WTC11 (cell line): ENCODE results near the gene SERPIND1. TPM values are rescaled to one million over a fixed set of nuclear protein-coding genes. Genes with fewer than 3 reads are reported as not detected.

Experiments used
- ATAC-seq: fragments of 200-7000 bp; cut with Tn5 transposase; 2 replicates; pipeline ENCODE4 v1.10.0; 2021; ENCODE audit warnings: mild to moderate bottlenecking, moderate library complexity
- Bru-seq: library from RNA; stranded (reverse); fragments of 400-500 nt; gene quantifications from one replicate; lab custom pipeline; 2021; lab: Mats Ljungman, UMichigan
- CTCF ChIA-PET: fragments of 300-600 bp; sonication (Branson Sonifier 250); formaldehyde crosslinking; loops from one replicate; lab custom pipeline; 2021; ENCODE audit warnings: antibody characterized with exemption; lab: Charles Lee
- POLR2A ChIA-PET: fragments of 350-600 bp; sonication (Branson Sonifier 250); formaldehyde crosslinking; loops from one replicate; lab custom pipeline; 2021; ENCODE audit warnings: antibody characterized with exemption; lab: Charles Lee
- DNase-seq: peaks from one replicate; pipeline ENCODE4 v3.0.0; 2021; ENCODE audit warnings: low spot score
- H3K27ac Mint-ChIP-seq: 2 replicates; pipeline ENCODE4 v1.8.0; 2021; ENCODE audit warnings: mixed read lengths
- H3K27me3 Mint-ChIP-seq: 2 replicates; pipeline ENCODE4 v1.8.0; 2021; ENCODE audit warnings: low read depth, mild to moderate bottlenecking, moderate library complexity, mixed read lengths
- H3K36me3 Mint-ChIP-seq: 2 replicates; pipeline ENCODE4 v1.8.0; 2021; ENCODE audit warnings: mixed read lengths
- H3K4me1 Mint-ChIP-seq: 2 replicates; pipeline ENCODE4 v1.8.0; 2022; ENCODE audit warnings: mixed read lengths
- H3K4me3 Mint-ChIP-seq: 2 replicates; pipeline ENCODE4 v1.8.0; 2021; ENCODE audit warnings: mild to moderate bottlenecking, moderate library complexity, mixed read lengths
- H3K9me3 Mint-ChIP-seq: 2 replicates; pipeline ENCODE4 v1.8.0; 2021; ENCODE audit warnings: mixed read lengths
- ATF2 ChIP-seq: sonication (generic); formaldehyde crosslinking; IDR thresholded peaks from 2 replicates; pipeline ENCODE4 v1.8.1; 2022; ENCODE audit warnings: low read depth, missing genetic modification reagents, borderline replicate concordance
- CREM ChIP-seq: sonication (generic); formaldehyde crosslinking; IDR thresholded peaks from 2 replicates; pipeline ENCODE4 v1.8.1; 2022; ENCODE audit warnings: mild to moderate bottlenecking, missing genetic modification reagents, moderate library complexity
- ELF4 ChIP-seq: sonication (generic); formaldehyde crosslinking; IDR thresholded peaks from 2 replicates; pipeline ENCODE4 v1.8.1; 2022; ENCODE audit warnings: low read depth, mild to moderate bottlenecking, moderate library complexity, missing genetic modification reagents
- GABPB1 ChIP-seq: sonication (generic); formaldehyde crosslinking; IDR thresholded peaks from 2 replicates; pipeline ENCODE4 v1.8.1; 2023; ENCODE audit warnings: mild to moderate bottlenecking, missing genetic modification reagents
- GRHL2 ChIP-seq: fragments of 250-450 bp; sonication (Bioruptor Pico); IDR thresholded peaks from 2 replicates; pipeline ENCODE4 v1.8.0; 2022; ENCODE audit warnings: mild to moderate bottlenecking, moderate library complexity; ENCODE audit not compliant: insufficient replicate concordance, severe bottlenecking
- JAZF1 ChIP-seq: fragments of 250-450 bp; sonication (Bioruptor Pico); IDR thresholded peaks from 2 replicates; pipeline ENCODE4 v1.9.0; 2021; ENCODE audit warnings: moderate library complexity, mild to moderate bottlenecking, inconsistent platforms
- MXD4 ChIP-seq: fragments of 250-450 bp; sonication (Bioruptor Pico); IDR thresholded peaks from 2 replicates; pipeline ENCODE4 v1.8.0; 2021; ENCODE audit warnings: mild to moderate bottlenecking, moderate library complexity, borderline replicate concordance
- NFE2L1 ChIP-seq: sonication (generic); formaldehyde crosslinking; IDR thresholded peaks from 2 replicates; pipeline ENCODE4 v1.8.1; 2023; ENCODE audit warnings: missing genetic modification reagents
- PRRX2 ChIP-seq: fragments of 250-450 bp; sonication (Bioruptor Pico); IDR thresholded peaks from 2 replicates; pipeline ENCODE4 v1.8.0; 2021; ENCODE audit warnings: mild to moderate bottlenecking
- RELA ChIP-seq: sonication (generic); formaldehyde crosslinking; IDR thresholded peaks from 2 replicates; pipeline ENCODE4 v1.8.1; 2022; ENCODE audit warnings: missing genetic modification reagents, mild to moderate bottlenecking, borderline replicate concordance
- SOX15 ChIP-seq: fragments of 250-450 bp; sonication (Bioruptor Pico); IDR thresholded peaks from 2 replicates; pipeline ENCODE4 v1.9.0; 2021; ENCODE audit warnings: mild to moderate bottlenecking
- ZNF138 ChIP-seq: sonication (generic); formaldehyde crosslinking; conservative IDR thresholded peaks from 2 replicates; pipeline ENCODE4 v1.8.1; 2022; ENCODE audit warnings: mild to moderate bottlenecking, moderate library complexity, missing genetic modification reagents
- ZNF219 ChIP-seq: sonication (generic); formaldehyde crosslinking; IDR thresholded peaks from 2 replicates; pipeline ENCODE4 v1.8.0; 2023; ENCODE audit warnings: missing genetic modification reagents, mild to moderate bottlenecking, borderline replicate concordance
- ZNF232 ChIP-seq: sonication (generic); formaldehyde crosslinking; IDR thresholded peaks from 2 replicates; pipeline ENCODE4 v1.8.0; 2022; ENCODE audit warnings: mild to moderate bottlenecking, missing genetic modification reagents
- ZNF317 ChIP-seq: sonication (generic); formaldehyde crosslinking; IDR thresholded peaks from 2 replicates; pipeline ENCODE4 v1.8.1; 2023; ENCODE audit warnings: low read depth, mild to moderate bottlenecking, moderate library complexity, missing genetic modification reagents, borderline replicate concordance
- ZNF512 ChIP-seq: sonication (generic); formaldehyde crosslinking; IDR thresholded peaks from 2 replicates; pipeline ENCODE4 v1.8.1; 2022; ENCODE audit warnings: missing genetic modification reagents, borderline replicate concordance
- long read RNA-seq, 3 experiments: library from RNA in 1 of 3; library from capped mRNA in 1 of 3; library from polyadenylated mRNA in 1 of 3; unstranded in 2 of 3; stranded (forward) in 1 of 3; transcript quantifications; one replicate each; pipeline ENCODE4 v2.0.0, GENCODE V29; 2021
- total RNA-seq: library from RNA; stranded (reverse); gene quantifications from 3 replicates; pipeline ENCODE4 v1.2.3, GENCODE V29; 2021
- TF ChIP-seq, protein P1 (sequence below): sonication (generic); formaldehyde crosslinking; IDR thresholded peaks from 2 replicates; pipeline ENCODE4 v1.8.1; 2023; ENCODE audit warnings: mild to moderate bottlenecking, missing genetic modification reagents
- TF ChIP-seq, protein P2 (sequence below): sonication (generic); formaldehyde crosslinking; IDR thresholded peaks from 2 replicates; pipeline ENCODE4 v1.8.1; 2022; ENCODE audit warnings: mild to moderate bottlenecking, missing genetic modification reagents, moderate library complexity, borderline replicate concordance

Gene SERPIND1
- 0.09 to 0.25 TPM (median 0.22 TPM) in 3 replicates for total RNA-seq
- Bru-seq, nascent RNA = not detected
- long read RNA-seq, experiment 1 = 0 reads
- long read RNA-seq, experiment 2 = 0 reads
- long read RNA-seq, experiment 3 = 0 reads

- H3K9me3 Mint-ChIP-seq = no peaks in the 10 kb centered on the region
- TF ChIP-seq GABPB1 (peak; percentile 70), GRHL2 (CRISPR knock-in tag) (no peak)
- H3K4me1 Mint-ChIP-seq = peaks cover 2% of the 10 kb centered on the region; the same call in 1 of the 2 replicates
- DNase-seq (no peak), ATAC-seq (no peak)
- no peaks in the 10 kb centered on the region for H3K27me3 Mint-ChIP-seq
- CTCF ChIA-PET = interaction anchor here (1.3 to 2.2 kb wide), 2 partner anchors 11 to 23 kb away, joined by 5 to 14 read pairs; no protein-coding TSS in a partner anchor
- H3K27ac Mint-ChIP-seq = peak within 1 kb of the TSS; percentile 53; the same call in 1 of the 2 replicates
- no peak within 1 kb of the TSS for H3K4me3 Mint-ChIP-seq
- H3K36me3 Mint-ChIP-seq = no peaks in the 10 kb centered on the region
- POLR2A ChIA-PET = no interaction called here
These were observed at the start of gene SERPIND1 for GRCh38 chr22:20773793-20774212. Gene SERPIND1, plus strand, starts transcription at chr22:20774113. Its CDS starts 5,200 bp downstream, at chr22:20779313.

DNA sequence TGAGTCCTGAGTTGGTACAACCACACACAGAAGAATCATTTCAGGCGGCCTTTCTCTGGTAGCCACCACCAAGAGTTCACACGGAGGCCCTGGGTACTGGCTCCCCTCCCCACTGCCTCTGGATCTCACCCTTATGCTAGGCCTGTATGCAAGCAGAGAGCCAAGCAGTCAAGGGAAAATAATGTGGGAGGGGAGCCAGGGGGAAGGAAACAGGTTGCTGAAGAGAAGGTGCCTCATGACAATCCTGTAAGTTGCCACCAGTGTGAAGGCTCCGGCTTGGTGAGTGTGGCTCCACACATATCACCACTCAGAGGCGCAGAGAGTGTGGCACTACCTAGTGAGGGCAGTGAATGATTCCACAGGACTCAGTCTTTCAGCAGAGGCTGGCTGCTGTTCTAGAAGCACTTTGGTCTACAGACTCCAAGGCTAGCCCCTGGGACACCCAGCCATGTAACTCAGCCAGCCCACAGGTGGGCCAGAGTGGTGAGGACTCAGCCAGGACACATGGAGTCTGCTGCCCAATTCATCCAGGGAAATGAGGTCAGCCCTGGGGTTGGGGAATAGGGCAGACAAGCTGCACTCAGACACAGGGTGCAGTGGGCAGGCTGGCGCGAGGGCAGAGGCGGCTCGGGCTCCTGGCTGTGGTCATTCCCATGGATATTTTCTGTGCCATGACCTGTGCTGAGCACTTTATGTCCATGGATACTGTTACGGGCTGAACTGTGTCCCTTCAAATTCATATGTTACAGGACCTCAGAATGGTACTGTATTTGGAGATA is 49.0 kb upstream of the SERPIND1 start:
- Mint-ChIP-seq H3K4me1 (no peaks in the 10 kb centered on the region), H3K27ac (no peak overlapping the region), H3K36me3 (peaks cover 4% of the 10 kb centered on the region; the same call in 1 of the 2 replicates), H3K27me3 (no peaks in the 10 kb centered on the region)
- CTCF ChIA-PET = interaction anchor here (0.6 kb wide), 1 partner anchor 58 kb away, joined by 3 read pairs; no protein-coding TSS in a partner anchor
- ATAC-seq (no peak), DNase-seq (no peak)
- TF ChIP-seq GABPB1 (no peak), SOX15 (CRISPR knock-in tag) (no peak), PRRX2 (CRISPR knock-in tag) (no peak), MXD4 (CRISPR knock-in tag) (no peak), NFE2L1 (CRISPR knock-in tag) (no peak), ELF4 (CRISPR knock-in tag) (no peak), CREM (no peak), JAZF1 (CRISPR knock-in tag) (no peak), RELA (CRISPR knock-in tag) (no peak), ZNF219 (CRISPR knock-in tag) (no peak), ZNF138 (CRISPR knock-in tag) (no peak), ZNF232 (no peak), ZNF317 (CRISPR knock-in tag) (no peak), ZNF512 (CRISPR knock-in tag) (no peak), ATF2 (no peak)
- TF ChIP-seq, protein P1, sequence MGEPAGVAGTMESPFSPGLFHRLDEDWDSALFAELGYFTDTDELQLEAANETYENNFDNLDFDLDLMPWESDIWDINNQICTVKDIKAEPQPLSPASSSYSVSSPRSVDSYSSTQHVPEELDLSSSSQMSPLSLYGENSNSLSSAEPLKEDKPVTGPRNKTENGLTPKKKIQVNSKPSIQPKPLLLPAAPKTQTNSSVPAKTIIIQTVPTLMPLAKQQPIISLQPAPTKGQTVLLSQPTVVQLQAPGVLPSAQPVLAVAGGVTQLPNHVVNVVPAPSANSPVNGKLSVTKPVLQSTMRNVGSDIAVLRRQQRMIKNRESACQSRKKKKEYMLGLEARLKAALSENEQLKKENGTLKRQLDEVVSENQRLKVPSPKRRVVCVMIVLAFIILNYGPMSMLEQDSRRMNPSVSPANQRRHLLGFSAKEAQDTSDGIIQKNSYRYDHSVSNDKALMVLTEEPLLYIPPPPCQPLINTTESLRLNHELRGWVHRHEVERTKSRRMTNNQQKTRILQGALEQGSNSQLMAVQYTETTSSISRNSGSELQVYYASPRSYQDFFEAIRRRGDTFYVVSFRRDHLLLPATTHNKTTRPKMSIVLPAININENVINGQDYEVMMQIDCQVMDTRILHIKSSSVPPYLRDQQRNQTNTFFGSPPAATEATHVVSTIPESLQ (CRISPR knock-in tag) = no peak
- TF ChIP-seq, protein P2, sequence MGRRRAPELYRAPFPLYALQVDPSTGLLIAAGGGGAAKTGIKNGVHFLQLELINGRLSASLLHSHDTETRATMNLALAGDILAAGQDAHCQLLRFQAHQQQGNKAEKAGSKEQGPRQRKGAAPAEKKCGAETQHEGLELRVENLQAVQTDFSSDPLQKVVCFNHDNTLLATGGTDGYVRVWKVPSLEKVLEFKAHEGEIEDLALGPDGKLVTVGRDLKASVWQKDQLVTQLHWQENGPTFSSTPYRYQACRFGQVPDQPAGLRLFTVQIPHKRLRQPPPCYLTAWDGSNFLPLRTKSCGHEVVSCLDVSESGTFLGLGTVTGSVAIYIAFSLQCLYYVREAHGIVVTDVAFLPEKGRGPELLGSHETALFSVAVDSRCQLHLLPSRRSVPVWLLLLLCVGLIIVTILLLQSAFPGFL = no peak
- TF ChIP-seq, all 79 proteins: peak for 0
- POLR2A ChIA-PET = no interaction called here
- Mint-ChIP-seq H3K9me3 (no peaks in the 10 kb centered on the region), H3K4me3 (no peak overlapping the region)
